Measurements from ENCODE around the gene LRRIQ1. TPM values are rescaled to one million over a fixed set of nuclear protein-coding genes. Genes with fewer than 3 reads are reported as not detected.

Gene LRRIQ1
- total and polyA plus RNA-seq, 4 donors: 0.05 to 0.08 TPM; not detected in 2

GRCh38 chr12:85260896-85261295 lies 224.7 kb downstream of the LRRIQ1 start:
- no peak for TF ChIP-seq SP1 (IDR thresholded peaks at IDR 0.05)
- TF ChIP-seq HNF4G (IDR thresholded peaks at IDR 0.05): no peak
- no peak for TF ChIP-seq HNF4A (conservative IDR thresholded peaks at IDR 0.05)
- no peak for TF ChIP-seq CTCF (IDR thresholded peaks at IDR 0.05; ENCODE audit: low read depth, low read length, missing input control)
- TF ChIP-seq NR2F2 (IDR thresholded peaks at IDR 0.05): no peak
- no peak for TF ChIP-seq JUND (IDR thresholded peaks at IDR 0.05)
- no peak for TF ChIP-seq FOXA2 (IDR thresholded peaks at IDR 0.05)
- H3K4me3 ChIP-seq (ENCODE audit: low read depth in 1 of 3, low read length in 3 of 3): no peak overlapping the region
- H3K9ac ChIP-seq (ENCODE audit: low read depth in 1 of 2, low read length in 2 of 2): no peak overlapping the region
- DNase-seq (ENCODE audit: low spot score): no peak
- WGBS: 54% methylated on average over 3 of the region's 3 CpGs
- H3K27ac ChIP-seq (ENCODE audit: low read depth in 1 of 2, low read length in 2 of 2): no peak overlapping the region
- no peaks in the 10 kb centered on the region for H3K36me3 ChIP-seq (ENCODE audit: control insufficient read depth in 4 of 4, insufficient read depth in 3 of 4, low read depth in 1 of 4, low read length in 3 of 4)
- H3K4me1 ChIP-seq (ENCODE audit: control insufficient read depth in 4 of 4, insufficient read depth in 4 of 4, low read length in 3 of 4): no peaks in the 10 kb centered on the region
- H3K9me3 ChIP-seq (ENCODE audit: control insufficient read depth in 4 of 4, low read length in 3 of 4): no peaks in the 10 kb centered on the region
- H3K27me3 ChIP-seq (ENCODE audit: control insufficient read depth in 4 of 4, insufficient read depth in 4 of 4, low read length in 3 of 4): no peaks in the 10 kb centered on the region

GRCh38 chr12:85266356-85266755 lies 230.2 kb downstream of the LRRIQ1 start:
- no peak overlapping the region for H3K27ac ChIP-seq (ENCODE audit: low read depth in 1 of 2, low read length in 2 of 2)
- H3K4me1 ChIP-seq (ENCODE audit: control insufficient read depth in 4 of 4, insufficient read depth in 4 of 4, low read length in 3 of 4): no peaks in the 10 kb centered on the region
- no peak overlapping the region for H3K4me3 ChIP-seq (ENCODE audit: low read depth in 1 of 3, low read length in 3 of 3)
- TF ChIP-seq RAD21 (IDR thresholded peaks at IDR 0.05): no peak
- TF ChIP-seq JUND (IDR thresholded peaks at IDR 0.05): no peak
- TF ChIP-seq FOXA2 (IDR thresholded peaks at IDR 0.05): no peak
- no peak for TF ChIP-seq CTCF (IDR thresholded peaks at IDR 0.05; ENCODE audit: low read depth, low read length, missing input control)
- no peak for TF ChIP-seq HNF4A (conservative IDR thresholded peaks at IDR 0.05)
- H3K36me3 ChIP-seq (ENCODE audit: control insufficient read depth in 4 of 4, insufficient read depth in 3 of 4, low read depth in 1 of 4, low read length in 3 of 4): no peaks in the 10 kb centered on the region
- DNase-seq (ENCODE audit: low spot score): no peak
- peaks cover 0 to 3% (median 0%) of the 10 kb centered on the region in 4 donors for H3K27me3 ChIP-seq (ENCODE audit: control insufficient read depth in 4 of 4, insufficient read depth in 4 of 4, low read length in 3 of 4)
- H3K9me3 ChIP-seq (ENCODE audit: control insufficient read depth in 4 of 4, low read length in 3 of 4): no peaks in the 10 kb centered on the region
- no peak overlapping the region for H3K9ac ChIP-seq (ENCODE audit: low read depth in 1 of 2, low read length in 2 of 2)
- 58% methylated on average over 4 of the region's 4 CpGs for WGBS

GRCh38 chr12:85273381-85274314 lies 237.5 kb downstream of the LRRIQ1 start:
- WGBS: 6% methylated on average over 37 of the region's 37 CpGs
- no peak overlapping the region for H3K27ac ChIP-seq (ENCODE audit: low read depth in 1 of 2, low read length in 2 of 2)

More at GRCh38 chr12:85273381-85274314, 237.5 kb downstream of the LRRIQ1 start:
- Histone ChIP-seq H3K4me3 (ENCODE audit: low read depth in 1 of 3, low read length in 3 of 3) (no peak overlapping the region), H3K27me3 (ENCODE audit: control insufficient read depth in 4 of 4, insufficient read depth in 4 of 4, low read length in 3 of 4) (peaks cover 4 to 33% (median 7%) of the 10 kb centered on the region in 4 donors), H3K9ac (ENCODE audit: low read depth in 1 of 2, low read length in 2 of 2) (no peak overlapping the region), H3K36me3 (ENCODE audit: control insufficient read depth in 4 of 4, insufficient read depth in 3 of 4, low read depth in 1 of 4, low read length in 3 of 4) (no peaks in the 10 kb centered on the region), H3K9me3 (ENCODE audit: control insufficient read depth in 4 of 4, low read length in 3 of 4) (peaks cover 0 to 4% (median 0%) of the 10 kb centered on the region in 4 donors), H3K4me1 (ENCODE audit: control insufficient read depth in 4 of 4, insufficient read depth in 4 of 4, low read length in 3 of 4) (peaks cover 2 to 12% (median 5%) of the 10 kb centered on the region in 4 donors)
- no peak for DNase-seq (ENCODE audit: low spot score)
- no peak for TF ChIP-seq TAF1 (conservative IDR thresholded peaks at IDR 0.05)
- TF ChIP-seq RAD21 (IDR thresholded peaks at IDR 0.05): no peak
- no peak for TF ChIP-seq RXRA (IDR thresholded peaks at IDR 0.05)
- TF ChIP-seq YY1 (IDR thresholded peaks at IDR 0.05): no peak
- TF ChIP-seq, protein P1, sequence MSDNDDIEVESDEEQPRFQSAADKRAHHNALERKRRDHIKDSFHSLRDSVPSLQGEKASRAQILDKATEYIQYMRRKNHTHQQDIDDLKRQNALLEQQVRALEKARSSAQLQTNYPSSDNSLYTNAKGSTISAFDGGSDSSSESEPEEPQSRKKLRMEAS (IDR thresholded peaks at IDR 0.05): no peak

All from liver (tissue), 9 donors.